Subcutaneous adipose tissue (tissue), 4 donors: ENCODE measurements around the gene BCKDHB. TPM values are rescaled to one million over a fixed set of nuclear protein-coding genes. Genes with fewer than 3 reads are reported as not detected.

ENCODE experiments used
- CTCF ChIP-seq: fragments of 450-650 bp; IDR thresholded peaks from one replicate; pipeline ENCODE4 v1.5.1; 2016; ENCODE audit warnings: low read depth, mild to moderate bottlenecking, control low read depth, antibody characterized with exemption, moderate library complexity
- total RNA-seq, 4 donors: library from RNA; depleted of rRNA; stranded (reverse); fragments of >200 nt; gene quantifications; one replicate each; pipeline ENCODE4 v1.1.0, GENCODE V29; 2016

Gene BCKDHB
- total RNA-seq, 4 donors from 2014 or later, result 15.5 to 41.3 (median 24.2) TPM

DNA sequence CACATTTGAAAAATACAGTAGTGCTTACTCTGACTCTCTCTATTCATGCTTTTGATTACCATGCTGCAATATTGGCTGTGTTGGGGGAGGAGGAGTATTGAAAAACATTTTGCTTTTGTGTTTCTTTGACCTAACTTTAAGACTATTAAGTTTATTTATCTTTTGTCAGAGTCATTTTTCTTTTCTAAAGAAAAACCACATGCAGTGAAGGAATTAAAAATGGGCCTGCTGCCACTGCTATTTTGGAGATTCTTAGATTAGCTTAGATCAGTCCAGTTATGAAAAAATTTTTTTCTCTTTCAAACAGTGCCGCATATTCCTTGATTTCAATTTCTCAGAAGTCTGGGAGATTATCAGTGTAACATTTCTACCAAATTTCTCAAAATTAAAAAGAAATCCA is 36.1 kb downstream of the BCKDHB start:
- no peak for TF ChIP-seq CTCF

- no peak for TF ChIP-seq CTCF
Measured at GRCh38 chr6:80143419-80143937, 37.0 kb downstream of the BCKDHB start.

DNA sequence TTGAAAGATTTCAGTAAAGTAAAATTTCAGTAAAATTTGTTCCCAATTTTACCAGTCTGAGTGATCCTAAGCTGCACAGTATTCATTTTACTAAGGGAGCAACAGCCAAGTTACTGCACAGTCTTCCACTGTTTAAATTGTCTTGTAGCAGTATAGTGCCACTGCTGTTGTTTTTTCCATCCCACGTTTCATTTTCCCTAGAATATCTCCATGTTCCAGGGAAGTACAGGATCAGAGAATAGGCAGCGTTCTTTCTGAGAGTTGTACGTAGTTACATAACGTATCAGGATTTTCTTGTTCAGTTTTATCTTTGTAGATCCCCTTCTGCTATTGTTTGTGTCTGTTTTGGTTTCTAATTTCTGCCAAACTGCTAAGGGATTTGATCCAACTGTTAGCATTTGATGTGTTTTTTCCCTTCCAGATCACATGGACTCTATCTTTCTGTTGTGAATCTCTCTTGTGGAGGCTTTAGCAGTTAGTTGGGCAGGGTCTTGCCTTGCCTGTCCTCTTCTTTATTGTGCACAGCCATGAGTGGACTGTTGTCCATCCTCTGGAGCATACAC is 38.4 kb downstream of the BCKDHB start:
- no peak for TF ChIP-seq CTCF

DNA sequence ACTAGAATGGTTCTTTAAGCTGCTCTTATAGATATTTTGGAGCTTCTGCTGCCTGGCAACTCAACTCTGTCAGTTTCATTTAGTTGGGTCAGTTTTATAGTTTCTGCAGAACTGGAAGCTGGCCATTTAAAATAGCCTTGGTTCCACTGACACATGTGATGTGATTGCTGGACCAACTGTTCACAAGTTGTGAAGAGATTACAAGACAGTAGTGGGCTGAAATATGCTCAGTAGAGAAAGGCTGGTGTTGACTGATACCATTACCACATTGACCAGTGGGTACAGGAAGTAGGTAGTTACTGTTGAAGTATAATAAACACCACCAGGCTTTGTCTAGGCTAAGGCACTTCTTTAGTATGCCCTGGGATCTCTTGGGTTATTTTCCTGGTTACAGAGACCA is 39.0 kb downstream of the BCKDHB start:
- no peak for TF ChIP-seq CTCF

DNA sequence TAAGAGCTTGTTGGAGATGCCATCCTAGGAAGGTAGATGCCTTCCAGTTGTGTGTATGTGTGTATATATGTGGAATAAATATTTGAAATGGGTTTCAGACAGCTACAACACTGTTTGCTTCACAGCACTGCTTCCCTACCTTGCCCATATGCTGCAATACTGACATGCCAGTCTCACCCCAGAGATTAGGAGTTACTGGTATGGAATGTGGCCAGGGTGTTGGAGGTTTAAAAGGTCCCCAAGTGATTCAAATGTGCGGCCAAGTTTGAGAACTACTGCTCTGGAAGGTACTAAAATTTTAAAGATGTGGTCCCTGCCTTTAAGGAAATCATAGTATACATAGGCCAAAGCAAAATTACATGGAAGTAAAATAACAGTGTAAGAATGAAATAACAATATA is 39.5 kb downstream of the BCKDHB start:
- TF ChIP-seq CTCF, result no peak

GRCh38 chr6:80148220-80148619 is 41.7 kb downstream of the BCKDHB start:
- no peak for TF ChIP-seq CTCF

- TF ChIP-seq CTCF, result no peak
Measured at GRCh38 chr6:80151635-80152034, 45.2 kb downstream of the BCKDHB start.
